Medulla oblongata (tissue), 1 donor: ENCODE measurements around the gene PPT2.
"Not testable (repeated sequence)": the region's sequence is repeated elsewhere in the genome, so short reads cannot be mapped to it uniquely, and the experiment has no call there.

Experiments
- DNase-seq: peaks from one replicate; pipeline ENCODE4 v3.0.0-alpha.2; 2015; ENCODE audit errors: extremely low spot score

The PPT2 gene

GRCh38 chr6:32127717-32128592 lies 26.0 kb upstream of the PPT2 start, which contains the start of gene ATF6B:
ATF6B (minus strand) TSS chr6:32128246; CDS start chr6:32128207, 39 bp downstream.
- peak; percentile 100 for DNase-seq

GRCh38 chr6:32128751-32129296 lies 25.1 kb upstream of the PPT2 start:
- DNase-seq: peak; percentile 40

DNA sequence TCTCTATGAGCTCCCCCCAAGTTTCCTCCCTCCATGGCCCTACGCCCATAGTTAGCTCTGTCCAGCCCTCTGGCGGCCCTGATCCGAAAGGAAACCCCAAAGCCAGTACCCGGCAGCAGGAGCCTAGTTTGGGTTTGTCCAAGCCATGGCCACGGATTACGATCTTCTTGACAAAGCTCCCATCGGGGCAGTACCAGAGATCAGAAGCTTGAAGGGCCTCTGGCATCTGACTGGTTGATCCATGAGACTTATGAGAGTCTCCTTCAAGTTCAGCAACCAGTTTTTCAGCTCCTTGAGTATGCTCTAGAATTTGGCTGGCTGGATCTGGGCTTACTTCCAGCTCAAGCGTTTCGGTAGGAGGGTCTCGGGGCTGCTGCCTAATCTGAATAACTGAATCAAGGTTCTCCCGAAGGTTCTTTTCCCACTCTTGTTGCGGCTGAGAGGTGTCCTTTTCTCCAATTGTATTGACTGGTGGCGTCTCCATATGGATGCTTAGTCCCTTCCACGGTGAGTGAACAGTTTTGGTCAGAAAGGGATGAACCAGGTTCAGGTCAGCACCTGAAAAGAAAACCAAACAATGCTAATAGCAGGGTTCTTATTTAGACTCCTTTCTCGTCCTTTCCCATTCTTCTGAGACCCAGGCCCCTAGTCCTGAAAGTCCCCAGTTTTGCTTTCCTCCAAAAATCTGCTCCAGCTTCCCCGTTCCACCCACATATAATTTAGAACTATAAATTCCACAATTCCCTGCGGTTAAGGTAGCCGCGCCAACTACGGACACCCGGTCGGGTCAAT lies 24.4 kb upstream of the PPT2 start:
- DNase-seq: no peak

DNA sequence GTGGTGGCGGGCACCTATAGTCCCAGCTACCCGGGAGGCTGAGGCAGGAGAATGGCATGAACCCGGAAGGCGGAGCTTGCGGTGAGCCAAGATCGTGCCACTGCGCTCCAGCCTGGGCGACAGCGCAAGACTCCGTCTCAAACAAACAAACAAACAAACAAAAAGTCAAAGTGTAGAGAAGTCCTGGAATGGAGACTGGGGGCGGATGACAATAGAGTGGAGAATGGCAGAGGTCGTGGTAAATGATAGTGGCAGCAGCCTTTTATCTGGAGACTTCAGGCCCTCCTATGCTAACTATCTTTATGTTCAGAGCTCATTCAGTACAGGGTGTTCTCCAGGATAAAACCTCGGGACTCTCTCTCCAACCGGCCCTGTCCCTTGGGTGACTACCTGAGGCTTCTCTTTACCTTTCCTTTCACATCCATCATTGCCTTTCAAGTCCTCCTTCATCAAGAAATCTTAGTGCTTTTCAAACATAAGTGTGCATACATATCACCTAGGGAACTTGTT lies 22.4 kb upstream of the PPT2 start:
- no peak for DNase-seq

DNA sequence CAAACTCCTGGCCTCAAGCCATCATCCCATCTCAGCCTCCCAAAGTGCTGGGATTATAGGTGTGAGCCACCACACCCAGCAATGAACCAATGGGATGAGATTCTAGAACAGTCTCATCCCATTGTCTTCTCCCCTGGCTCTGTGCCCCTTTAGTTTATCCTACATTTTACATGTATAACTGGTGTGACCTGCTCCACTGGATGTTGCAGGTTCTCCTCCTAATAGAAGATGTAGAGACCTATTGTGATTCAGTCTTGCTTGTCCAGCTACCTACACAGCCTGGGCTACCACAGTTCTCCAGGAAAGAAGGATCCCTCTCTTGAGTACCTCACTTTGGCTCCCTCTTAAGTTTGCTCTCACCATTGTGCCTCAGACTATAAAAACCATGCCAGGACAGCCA lies 21.8 kb upstream of the PPT2 start:
- no peak for DNase-seq

DNA sequence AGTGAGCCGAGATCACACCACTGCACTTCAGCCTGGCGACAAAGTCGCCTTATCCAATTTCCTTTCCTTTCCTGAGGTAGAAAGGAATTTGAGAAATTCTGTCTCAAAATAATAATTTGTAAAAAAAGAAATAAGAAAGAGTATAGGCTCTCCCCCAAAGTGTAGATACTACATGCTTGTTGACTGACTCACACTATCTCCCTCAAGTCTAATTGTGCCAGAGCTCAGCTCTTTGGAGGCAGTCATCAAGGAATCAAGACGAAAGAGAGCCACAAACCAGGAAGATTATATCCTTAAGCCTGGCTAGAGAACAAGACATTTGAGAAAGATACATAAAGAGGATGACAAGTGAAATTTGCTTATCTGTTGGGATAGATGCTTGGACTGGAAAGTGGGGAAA lies 20.2 kb upstream of the PPT2 start:
- DNase-seq: no peak

DNA sequence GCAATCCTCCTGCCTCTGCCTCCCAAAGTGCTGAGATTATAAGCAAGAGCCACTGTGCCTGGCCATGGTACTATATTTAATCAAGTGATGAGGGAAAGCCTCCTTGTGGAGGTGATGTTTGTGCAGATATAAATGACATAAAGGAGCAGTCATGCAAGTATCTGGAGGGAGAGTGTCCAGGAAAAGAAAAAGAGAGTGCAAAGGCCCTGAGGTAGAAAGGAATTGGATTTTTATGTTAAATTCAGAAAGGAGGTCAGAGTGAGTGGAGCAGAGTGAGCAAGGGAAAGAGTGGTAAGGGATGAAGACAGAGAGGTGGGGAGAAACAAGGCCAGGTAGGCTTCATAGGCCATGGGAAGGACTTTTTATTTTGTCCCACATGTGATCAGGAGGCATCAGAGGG lies 16.5 kb upstream of the PPT2 start:
- no peak for DNase-seq

DNA sequence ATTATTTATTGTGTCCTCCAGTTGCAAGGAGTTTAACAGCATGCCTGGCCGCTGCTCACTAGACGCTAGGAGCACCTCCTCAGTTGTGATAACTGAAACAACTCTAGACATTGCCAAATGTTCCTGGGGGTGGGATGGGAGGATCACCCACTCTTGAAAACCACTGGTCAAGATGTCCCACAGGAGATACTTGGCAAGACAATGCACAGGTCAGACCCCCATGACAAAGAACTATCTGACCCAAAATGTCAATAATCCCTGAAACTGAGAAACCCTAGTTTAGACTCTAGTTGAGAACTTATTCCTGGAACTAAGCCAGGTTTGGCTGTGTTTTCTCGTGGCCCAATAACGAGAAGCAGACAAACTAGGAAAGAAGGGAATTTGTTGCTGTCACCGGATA lies 14.4 kb upstream of the PPT2 start:
- no peak for DNase-seq

DNA sequence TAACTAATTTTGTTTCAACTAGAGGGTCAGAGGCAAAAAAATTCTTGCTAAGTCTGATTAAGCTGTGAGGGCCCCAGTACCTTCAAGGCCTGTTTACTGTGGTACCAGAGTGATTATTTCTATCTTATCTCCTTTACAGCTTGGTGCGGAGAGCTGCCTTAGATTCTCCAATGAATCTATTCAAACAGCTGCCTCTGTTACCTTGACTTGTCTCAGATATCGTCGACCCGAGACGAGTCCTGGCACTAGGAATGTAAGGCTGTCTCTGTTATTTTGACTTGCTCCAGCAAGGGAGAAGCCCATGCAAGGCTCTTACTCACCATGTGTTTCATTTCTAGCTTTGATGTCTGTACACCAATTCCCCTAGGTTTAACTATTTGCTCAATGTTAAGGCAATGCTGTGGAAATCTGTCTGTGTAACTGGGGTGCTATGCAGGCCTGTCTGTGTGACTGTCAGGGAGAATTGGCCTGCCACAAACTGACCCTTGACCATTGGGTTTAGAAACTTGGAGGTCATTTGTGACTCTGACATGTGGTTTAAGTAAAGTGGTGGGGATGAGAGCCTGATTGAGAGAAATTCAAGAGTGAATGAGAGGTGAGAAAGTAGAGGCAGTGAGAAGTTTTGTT lies 13.4 kb upstream of the PPT2 start:
- no peak for DNase-seq

DNA sequence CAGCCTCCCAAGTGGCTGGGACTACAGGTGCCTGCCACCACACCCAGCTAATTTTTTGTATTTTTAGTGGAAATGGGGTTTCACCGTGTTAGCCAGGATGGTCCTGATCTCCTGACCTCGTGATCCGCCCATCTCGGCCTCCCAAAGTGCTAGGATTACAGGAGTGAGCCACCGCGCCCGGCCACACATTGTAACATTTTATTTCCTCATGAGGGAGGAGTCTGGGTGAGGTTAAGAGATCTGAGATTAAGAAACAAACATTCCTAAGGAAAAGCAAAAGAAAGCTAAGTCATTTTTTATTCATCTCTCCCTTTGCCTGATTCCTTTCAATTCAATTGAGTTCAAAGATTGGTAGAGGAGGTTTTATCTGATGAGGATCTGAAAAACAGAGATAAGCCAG lies 9.7 kb upstream of the PPT2 start:
- DNase-seq: not testable (repeated sequence)

DNA sequence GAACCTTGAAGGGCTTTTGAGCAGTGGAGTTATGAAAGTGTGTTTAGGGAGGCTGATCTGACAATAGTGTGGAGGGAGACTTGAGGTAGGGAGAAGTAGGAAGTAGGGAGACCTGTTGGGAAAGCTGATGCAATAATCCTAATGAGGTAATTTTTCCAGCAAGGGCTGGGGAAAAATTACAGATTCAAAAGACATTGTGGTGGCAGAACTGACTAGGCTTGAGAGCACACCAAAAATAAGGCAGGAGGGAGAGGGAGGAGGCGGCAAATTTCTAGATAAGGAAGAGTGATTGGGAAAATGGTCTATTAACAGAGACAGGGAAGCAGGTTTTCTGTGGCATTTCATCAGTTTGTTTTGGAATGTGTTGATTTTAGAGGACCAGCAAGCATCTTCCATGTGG lies 7.7 kb upstream of the PPT2 start:
- DNase-seq: no peak

- DNase-seq: no peak
Measured at GRCh38 chr6:32146687-32147086, 7.3 kb upstream of the PPT2 start.

GRCh38 chr6:32147401-32148132 lies 6.4 kb upstream of the PPT2 start:
- no peak for DNase-seq

GRCh38 chr6:32148289-32149091 lies 5.5 kb upstream of the PPT2 start:
- DNase-seq: peak; percentile 47

DNA sequence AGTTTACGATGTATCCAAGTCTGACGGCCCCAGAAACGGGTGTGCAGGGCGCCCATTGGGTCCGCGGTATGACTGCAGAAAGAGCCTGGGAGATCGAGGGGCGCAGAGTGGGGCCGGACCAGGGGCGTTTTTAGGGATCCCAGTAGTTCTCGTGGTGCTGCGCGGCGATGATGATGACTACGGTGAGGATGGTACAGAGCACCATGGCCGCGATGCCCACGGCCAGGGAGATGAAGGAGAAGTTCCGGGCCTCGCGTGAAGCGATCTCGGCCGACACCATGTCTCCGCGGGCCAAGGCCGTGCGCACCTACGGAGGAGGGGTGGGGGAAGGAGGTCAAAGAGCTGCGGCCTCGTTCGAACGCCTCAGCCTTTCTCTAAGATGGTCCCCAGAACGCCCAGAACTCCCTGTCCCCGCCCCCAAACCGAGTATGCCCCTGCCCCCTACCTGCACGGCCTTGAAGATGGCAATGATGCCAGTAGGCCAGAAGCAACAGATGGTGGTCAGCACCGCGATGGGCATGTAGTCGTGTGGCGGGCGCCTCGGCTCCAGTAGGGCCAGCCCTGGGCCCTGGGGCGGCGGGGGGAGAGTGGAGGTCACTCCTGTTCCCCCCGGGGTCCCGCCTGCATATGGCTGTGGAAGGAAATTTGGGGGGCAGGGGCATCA lies 4.7 kb upstream of the PPT2 start:
- no peak for DNase-seq

DNA sequence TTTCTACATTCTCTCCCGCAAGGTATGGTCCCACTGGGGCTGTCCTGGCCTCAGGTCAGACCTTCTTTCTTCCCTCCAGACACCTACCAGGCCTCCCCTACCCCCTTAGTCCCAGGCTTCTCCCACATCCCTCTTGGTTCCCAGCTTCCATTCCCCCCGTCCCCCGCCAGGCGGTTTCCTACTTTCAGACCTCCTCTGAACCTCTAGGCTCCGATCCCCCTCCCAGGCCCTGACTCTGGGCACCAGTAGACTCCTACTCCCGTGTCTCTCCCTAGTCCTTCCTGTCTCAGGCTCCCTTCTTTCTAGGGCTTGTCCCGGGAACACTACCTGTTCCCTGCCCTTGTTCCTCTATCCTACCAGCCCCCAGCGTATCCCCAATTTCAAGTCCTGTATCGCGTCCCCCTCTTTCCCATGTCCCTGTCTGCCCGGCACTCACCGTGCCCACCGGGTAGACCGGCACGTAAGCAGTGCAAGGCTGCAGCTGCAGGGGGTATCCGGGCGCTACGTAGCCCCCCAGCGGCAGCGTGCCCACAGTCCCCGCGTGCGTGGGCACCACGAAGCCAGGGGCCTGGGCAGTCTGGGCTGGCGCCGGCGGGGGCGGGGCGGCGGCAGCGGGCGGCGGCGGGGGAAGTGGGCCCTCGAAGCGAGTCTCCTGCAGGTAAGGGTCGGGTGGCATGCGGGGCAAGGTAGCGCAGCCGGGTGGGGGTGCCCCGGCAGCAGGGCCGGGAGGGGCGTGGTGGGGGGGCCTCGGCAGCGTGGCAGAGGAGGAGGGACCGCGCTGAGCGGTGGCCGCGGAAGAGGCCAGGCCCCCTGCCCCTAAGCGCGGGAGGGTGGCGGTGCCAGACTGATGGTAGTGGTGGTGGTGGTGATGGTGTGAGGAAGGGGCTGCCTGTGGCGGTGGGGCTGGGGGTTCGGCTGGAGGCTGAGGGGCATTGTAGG lies 3.7 kb upstream of the PPT2 start:
- no peak for DNase-seq

DNA sequence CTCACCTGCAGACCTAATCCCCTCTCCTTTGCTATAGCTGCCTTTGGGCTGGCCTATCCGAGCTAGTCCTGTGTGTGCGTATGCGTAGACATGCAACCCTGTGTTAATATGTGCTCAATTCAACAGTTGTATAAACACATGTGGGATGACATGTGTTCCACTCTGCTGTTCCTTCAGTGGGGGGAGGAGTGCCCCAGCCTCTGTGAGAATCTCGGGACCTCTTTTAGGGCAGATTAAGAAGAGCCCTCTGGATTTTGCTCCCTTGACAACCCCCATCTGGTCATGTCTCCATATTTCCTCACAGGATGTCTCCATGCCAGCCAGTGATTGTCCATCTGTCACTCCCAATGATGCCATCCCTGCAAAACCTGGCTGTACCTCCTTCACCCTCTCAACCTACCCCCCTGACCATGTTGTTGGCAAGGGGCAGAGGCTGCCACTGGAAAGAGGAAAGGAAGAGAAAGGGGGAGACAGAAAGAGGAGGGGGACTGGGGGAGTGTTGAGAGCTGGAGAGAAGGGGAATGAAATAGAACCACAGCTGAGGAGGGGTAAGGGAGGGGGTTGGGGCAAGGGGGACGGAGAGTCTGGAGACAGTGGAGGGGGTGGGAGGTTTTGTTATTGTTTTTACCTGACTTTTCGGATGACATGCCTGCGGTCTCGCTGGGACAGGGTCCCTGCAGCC lies 2.6 kb upstream of the PPT2 start:
- peak; percentile 23 for DNase-seq
